HEK293 (cell line): ENCODE results near the gene TPGS1.

ENCODE experiments used
- KLF16 ChIP-seq: fragments of 450-650 bp; formaldehyde crosslinking; IDR thresholded peaks from 2 replicates; pipeline ENCODE4 v1.5.1; 2017; ENCODE audit warnings: missing biosample characterization, missing genetic modification characterization
- ZFP37 ChIP-seq: fragments of 450-650 bp; formaldehyde crosslinking; IDR thresholded peaks from 2 replicates; pipeline ENCODE4 v1.5.1; 2016; ENCODE audit warnings: missing biosample characterization, missing genetic modification characterization
- ZNF677 ChIP-seq: fragments of 450-650 bp; IDR thresholded peaks from 2 replicates; pipeline ENCODE4 v1.5.0; 2018; ENCODE audit warnings: missing biosample characterization, mild to moderate bottlenecking, missing genetic modification characterization, moderate library complexity
- TF ChIP-seq, protein P1 (sequence below): fragments of 450-650 bp; formaldehyde crosslinking; IDR thresholded peaks from 2 replicates; pipeline ENCODE4 v1.5.1; 2016; ENCODE audit warnings: missing biosample characterization, missing genetic modification characterization

DNA sequence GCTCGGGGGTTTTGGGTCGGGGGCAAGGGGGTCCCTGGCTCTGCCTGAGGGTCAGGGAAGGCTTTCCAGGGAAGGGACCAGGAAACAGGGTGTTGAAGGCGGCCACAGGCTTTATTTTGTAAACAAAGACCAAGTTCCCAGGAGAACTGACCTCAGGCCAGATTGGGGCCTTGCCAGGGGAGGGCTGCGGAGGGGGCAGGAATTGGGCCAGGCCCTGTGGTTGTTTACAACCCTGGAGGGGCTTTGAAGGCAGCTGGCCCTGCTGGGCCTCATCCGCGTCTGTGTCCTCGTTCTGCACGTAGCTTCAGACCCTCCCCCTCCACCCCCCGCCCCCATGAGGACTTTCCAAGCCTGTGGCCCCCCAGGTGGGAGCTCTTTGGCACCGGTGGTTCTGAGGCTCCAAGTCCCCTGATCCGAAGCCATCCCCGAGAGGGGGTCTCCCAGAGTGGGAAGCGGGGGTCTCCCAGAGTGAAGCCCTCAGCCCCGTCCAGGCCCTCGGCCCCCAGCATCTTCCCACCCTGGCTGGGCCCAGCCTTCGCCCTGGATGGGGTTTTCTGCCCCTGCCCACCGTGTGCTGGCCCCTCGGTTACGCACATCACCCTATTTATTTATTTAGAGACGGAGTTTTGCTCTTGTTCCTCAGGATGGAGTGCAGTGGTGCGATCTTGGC is 51.6 kb downstream of the TPGS1 start:
- TF ChIP-seq KLF16 (no peak), ZFP37 (no peak), ZNF677 (tag by site-specific recombination) (no peak)
- TF ChIP-seq, protein P1, sequence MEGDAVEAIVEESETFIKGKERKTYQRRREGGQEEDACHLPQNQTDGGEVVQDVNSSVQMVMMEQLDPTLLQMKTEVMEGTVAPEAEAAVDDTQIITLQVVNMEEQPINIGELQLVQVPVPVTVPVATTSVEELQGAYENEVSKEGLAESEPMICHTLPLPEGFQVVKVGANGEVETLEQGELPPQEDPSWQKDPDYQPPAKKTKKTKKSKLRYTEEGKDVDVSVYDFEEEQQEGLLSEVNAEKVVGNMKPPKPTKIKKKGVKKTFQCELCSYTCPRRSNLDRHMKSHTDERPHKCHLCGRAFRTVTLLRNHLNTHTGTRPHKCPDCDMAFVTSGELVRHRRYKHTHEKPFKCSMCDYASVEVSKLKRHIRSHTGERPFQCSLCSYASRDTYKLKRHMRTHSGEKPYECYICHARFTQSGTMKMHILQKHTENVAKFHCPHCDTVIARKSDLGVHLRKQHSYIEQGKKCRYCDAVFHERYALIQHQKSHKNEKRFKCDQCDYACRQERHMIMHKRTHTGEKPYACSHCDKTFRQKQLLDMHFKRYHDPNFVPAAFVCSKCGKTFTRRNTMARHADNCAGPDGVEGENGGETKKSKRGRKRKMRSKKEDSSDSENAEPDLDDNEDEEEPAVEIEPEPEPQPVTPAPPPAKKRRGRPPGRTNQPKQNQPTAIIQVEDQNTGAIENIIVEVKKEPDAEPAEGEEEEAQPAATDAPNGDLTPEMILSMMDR (tag by site-specific recombination) = no peak
